ENCODE results near the gene C16orf96.

GRCh38 chr16:4647644-4647980, 91.5 kb downstream of the C16orf96 start:
- TF ChIP-seq CTCF (IDR thresholded peaks at IDR 0.05), result no peak
- TF ChIP-seq EZH2 (IDR thresholded peaks at IDR 0.05), result no peak
- no peak for TF ChIP-seq EZH2phosphoT487 (IDR thresholded peaks at IDR 0.05)
